ENCODE results near the gene SEMA4D. TPM values are rescaled to one million over a fixed set of nuclear protein-coding genes. Genes with fewer than 3 reads are reported as not detected.

The SEMA4D gene
- total and polyA plus RNA-seq, 2 of the 13 experiments (the other 11 are each of a cell fraction or from before 2014, with no cell fraction given), result 0.13 to 0.16 TPM

GRCh38 chr9:89359751-89360261 is 138.1 kb downstream of the SEMA4D start:
- intact Hi-C loops (cut with micrococcal nuclease; ENCODE audit: unreplicated experiment), result loop anchor here (5.0 kb wide), 1 partner anchor 197 kb away; no protein-coding TSS in a partner anchor
- H3K27me3 ChIP-seq (ENCODE audit: control insufficient read depth in 1 of 2, insufficient read depth in 2 of 2, low read length in 2 of 2), result no peaks in the 10 kb centered on the region
- H3K36me3 ChIP-seq (replicated peaks in 1 of 2; ENCODE audit: control insufficient read depth in 1 of 2, insufficient read depth in 2 of 2, low read length in 2 of 2), result peaks cover 13 to 45% of the 10 kb centered on the region in 2 experiments
- POLR2A ChIA-PET, result no interaction called here
- in situ Hi-C loops (cut with HindIII; ENCODE audit: extremely low pct_ligation_motif_present, low pct_unique_long_range_greater_than_20kb), result no loop called here
- H3K4me2 ChIP-seq (ENCODE audit: low read depth, low read length), result no peak overlapping the region
- no peak overlapping the region for H2AFZ ChIP-seq (ENCODE audit: low read length)
- CTCF ChIA-PET (ENCODE audit: low intra/inter-chr PET ratio, low total read pairs), result no interaction called here
- TF ChIP-seq ZSCAN5A (CRISPR knock-in tag; IDR thresholded peaks at IDR 0.05; ENCODE audit: borderline replicate concordance), result no peak
- no peak for TF ChIP-seq MAF1 (CRISPR knock-in tag; IDR thresholded peaks at IDR 0.05; ENCODE audit: borderline replicate concordance)
- TF ChIP-seq GTF2F1 (IDR thresholded peaks at IDR 0.05; ENCODE audit: low read length), result no peak
- TF ChIP-seq FLYWCH1 (CRISPR knock-in tag; IDR thresholded peaks at IDR 0.05), result no peak
- no peak for TF ChIP-seq ZNF607 (CRISPR knock-in tag; IDR thresholded peaks at IDR 0.05; ENCODE audit: borderline replicate concordance)
- TF ChIP-seq SNAPC5 (CRISPR knock-in tag; IDR thresholded peaks at IDR 0.05; ENCODE audit: borderline replicate concordance), result no peak
- TF ChIP-seq SP1 (IDR thresholded peaks at IDR 0.05), result no peak
- no peak for TF ChIP-seq SP1 (CRISPR knock-in tag; IDR thresholded peaks at IDR 0.05)
- no peak for TF ChIP-seq PHF5A (CRISPR knock-in tag; IDR thresholded peaks at IDR 0.05; ENCODE audit: low read depth, unreplicated experiment)
- TF ChIP-seq SRSF1 (optimal IDR thresholded peaks at IDR 0.05; ENCODE audit: low read depth, low read length), result no peak
- TF ChIP-seq ZFP36 (IDR thresholded peaks at IDR 0.05; ENCODE audit: borderline replicate concordance, low read depth, low read length, partially characterized antibody), result no peak
- TF ChIP-seq ZNF256 (CRISPR knock-in tag; conservative IDR thresholded peaks at IDR 0.05), result no peak
- H3K79me2 ChIP-seq (ENCODE audit: insufficient read depth, low read length), result no peaks in the 10 kb centered on the region
- FAIRE-seq, result no peak
- DNase-seq (ENCODE audit: low spot score), result no peak
- no peak for ATAC-seq
- no peak overlapping the region for H3K9ac ChIP-seq (ENCODE audit: insufficient read depth, low read depth, low read length)
- no peak overlapping the region for H3K27ac ChIP-seq (ENCODE audit: extremely low read length, insufficient read depth, low read length)
- H3K4me3 ChIP-seq (replicated peaks in 1 of 3; ENCODE audit: insufficient read depth in 1 of 3, low read depth in 2 of 3, low read length in 3 of 3), result no peak overlapping the region
- peaks cover 73% of the 10 kb centered on the region for H3K4me1 ChIP-seq (ENCODE audit: insufficient read depth, low read length)
- BruUV-seq (replicated peaks), result no TSS peak
- no peaks in the 10 kb centered on the region for H4K20me1 ChIP-seq (ENCODE audit: insufficient read depth, low read length)
- no peaks in the 10 kb centered on the region for H3K9me3 ChIP-seq (ENCODE audit: low read length)
- WGBS (ENCODE audit: low lambda C conversion rate), result 91% methylated on average over 8 of the region's 8 CpGs
